Glutamatergic neuron (in vitro differentiated cells): ENCODE data around the gene AFF4. TPM values are rescaled to one million over a fixed set of nuclear protein-coding genes. Genes with fewer than 3 reads are reported as not detected.

Source experiments
- DNase-seq: peaks from one replicate; pipeline ENCODE4 v3.0.0; 2022
- H3K27ac Mint-ChIP-seq: one replicate; pipeline ENCODE4 v1.8.0; 2020; ENCODE audit warnings: mild to moderate bottlenecking, mixed read lengths, inconsistent platforms; ENCODE audit not compliant: unreplicated experiment
- H3K27me3 Mint-ChIP-seq: one replicate; pipeline ENCODE4 v1.8.0; 2020; ENCODE audit warnings: mild to moderate bottlenecking, moderate library complexity, mixed read lengths, inconsistent platforms; ENCODE audit not compliant: unreplicated experiment
- H3K36me3 Mint-ChIP-seq: one replicate; pipeline ENCODE4 v1.8.0; 2020; ENCODE audit warnings: mild to moderate bottlenecking, mixed read lengths, inconsistent platforms; ENCODE audit not compliant: unreplicated experiment
- H3K4me1 Mint-ChIP-seq: one replicate; pipeline ENCODE4 v1.8.0; 2020; ENCODE audit warnings: mild to moderate bottlenecking, low read depth, mixed read lengths, inconsistent platforms; ENCODE audit not compliant: unreplicated experiment
- H3K4me3 Mint-ChIP-seq: one replicate; pipeline ENCODE4 v1.8.0; 2020; ENCODE audit warnings: mild to moderate bottlenecking, mixed read lengths, inconsistent platforms; ENCODE audit not compliant: unreplicated experiment
- H3K9me3 Mint-ChIP-seq: one replicate; pipeline ENCODE4 v1.8.0; 2020; ENCODE audit warnings: mild to moderate bottlenecking, moderate library complexity, mixed read lengths, inconsistent platforms; ENCODE audit not compliant: unreplicated experiment
- CTCF ChIP-seq: fragments of 200-600 bp; sonication (generic); IDR thresholded peaks from one replicate; pipeline ENCODE4 v1.5.0; 2021; ENCODE audit not compliant: partially characterized antibody, unreplicated experiment
- total RNA-seq: library from RNA; stranded (reverse); fragmentation: NEBNext Ultra II Directional; extraction: Animal tissue kit (Norgen Biotek cat#: 25700); gene quantifications from one replicate; pipeline ENCODE4 v1.2.1, GENCODE V29; 2021; ENCODE audit not compliant: unreplicated experiment

AFF4 gene
- total RNA-seq, 1 donor from 2014 or later, result 135 TPM

- no peaks in the 10 kb centered on the region for H3K36me3 Mint-ChIP-seq
- no peak for DNase-seq
- TF ChIP-seq CTCF, result no peak
- peaks cover 3% of the 10 kb centered on the region for H3K27me3 Mint-ChIP-seq
- no peaks in the 10 kb centered on the region for H3K4me1 Mint-ChIP-seq
- no peak overlapping the region for H3K27ac Mint-ChIP-seq
- H3K9me3 Mint-ChIP-seq, result peaks cover 2% of the 10 kb centered on the region
- no peak overlapping the region for H3K4me3 Mint-ChIP-seq
These were observed 73.9 kb downstream of the AFF4 start for GRCh38 chr5:132889501-132889900.

GRCh38 chr5:132887283-132887682 is 76.2 kb downstream of the AFF4 start:
- TF ChIP-seq CTCF, result no peak
- no peak for DNase-seq
- Mint-ChIP-seq H3K4me3 (no peak overlapping the region), H3K27me3 (peaks cover 3% of the 10 kb centered on the region), H3K4me1 (no peaks in the 10 kb centered on the region), H3K9me3 (no peaks in the 10 kb centered on the region), H3K36me3 (no peaks in the 10 kb centered on the region), H3K27ac (no peak overlapping the region)

GRCh38 chr5:132886064-132886823 is 77.2 kb downstream of the AFF4 start:
- no peak overlapping the region for H3K27ac Mint-ChIP-seq
- no peaks in the 10 kb centered on the region for H3K9me3 Mint-ChIP-seq
- no peak for TF ChIP-seq CTCF
- DNase-seq, result no peak
- H3K4me1 Mint-ChIP-seq, result no peaks in the 10 kb centered on the region
- no peaks in the 10 kb centered on the region for H3K36me3 Mint-ChIP-seq
- no peaks in the 10 kb centered on the region for H3K27me3 Mint-ChIP-seq
- no peak overlapping the region for H3K4me3 Mint-ChIP-seq

- Mint-ChIP-seq H3K9me3 (no peaks in the 10 kb centered on the region), H3K36me3 (no peaks in the 10 kb centered on the region), H3K4me3 (no peak overlapping the region), H3K27ac (no peak overlapping the region), H3K27me3 (no peaks in the 10 kb centered on the region), H3K4me1 (no peaks in the 10 kb centered on the region)
- TF ChIP-seq CTCF, result no peak
- DNase-seq, result no peak
These were observed 78.9 kb downstream of the AFF4 start for GRCh38 chr5:132884548-132884947.

- Mint-ChIP-seq H3K4me1 (no peaks in the 10 kb centered on the region), H3K9me3 (no peaks in the 10 kb centered on the region), H3K36me3 (no peaks in the 10 kb centered on the region), H3K27ac (no peak overlapping the region), H3K4me3 (no peak overlapping the region), H3K27me3 (no peaks in the 10 kb centered on the region)
- TF ChIP-seq CTCF, result peak; percentile 45
- peak; percentile 29 for DNase-seq
These were observed 80.1 kb downstream of the AFF4 start for GRCh38 chr5:132883261-132883834.
